Peyer's patch (tissue), 4 donors: ENCODE data around the gene IRAK4.

Source experiments
- CTCF ChIP-seq, 6 experiments: fragments of 450-650 bp in 4 of 6; fragments of 200-600 bp in 2 of 6; sonication (generic) in 1 of 6; IDR thresholded peaks; one replicate each; pipeline ENCODE4 v1.5.1; 2017 to 2019; ENCODE audit warnings: antibody characterized with exemption in 6 of 6, mild to moderate bottlenecking in 3 of 6, moderate library complexity in 1 of 6
- POLR2A ChIP-seq, 2 donors: fragments of 450-650 bp; IDR thresholded peaks; one replicate each; pipeline ENCODE4 v1.5.1; 2017; ENCODE audit warnings: antibody characterized with exemption in 2 of 2, mild to moderate bottlenecking in 2 of 2, moderate library complexity in 2 of 2

GRCh38 chr12:43758728-43759563 is at the start of gene IRAK4, which contains the start of gene PUS7L:
- peak; percentile 25 to 61 (median 46) for TF ChIP-seq CTCF (IDR thresholded peaks at IDR 0.05)
- peak; percentile 88 to 90 for TF ChIP-seq POLR2A (IDR thresholded peaks at IDR 0.05)
